ENCODE measurements around the gene CCDC71L.

DNA sequence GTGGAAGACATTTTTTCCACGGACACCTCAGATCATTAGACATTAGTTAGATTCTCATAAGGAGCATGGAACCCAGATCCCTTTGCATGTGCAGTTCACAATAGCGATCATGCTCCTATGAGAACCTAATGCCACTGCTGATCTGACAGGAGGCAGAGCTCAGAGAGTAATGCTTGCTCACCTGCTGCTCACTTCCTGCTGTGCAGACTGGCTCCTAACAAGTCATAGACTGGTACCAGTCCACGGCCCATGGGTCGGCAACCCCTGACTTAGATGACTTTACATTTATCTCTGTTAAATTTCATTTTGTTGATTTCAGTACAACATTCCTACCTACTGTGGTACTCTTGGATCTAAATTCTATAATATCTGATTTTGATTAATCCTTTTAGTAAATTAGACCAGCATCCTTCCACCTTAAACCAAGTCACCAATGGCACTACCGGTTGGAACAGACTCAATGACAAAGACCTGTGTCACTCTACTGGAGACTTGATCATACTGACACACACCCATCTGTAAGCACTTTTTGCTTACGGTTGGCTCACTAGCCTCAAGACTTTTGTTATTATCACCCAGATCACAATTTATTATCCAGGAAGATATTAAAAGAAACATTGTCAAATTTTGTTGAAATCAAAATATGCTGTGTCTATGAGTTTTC is 8.0 kb upstream of the CCDC71L start:
- TF ChIP-seq ISL1 (CRISPR knock-in tag; IDR thresholded peaks at IDR 0.05) (no peak), RARB (CRISPR knock-in tag; IDR thresholded peaks at IDR 0.05) (no peak), SNAI2 (CRISPR knock-in tag; IDR thresholded peaks at IDR 0.05) (no peak), ZC3H10 (CRISPR knock-in tag; IDR thresholded peaks at IDR 0.05) (no peak), ZFP3 (CRISPR knock-in tag; IDR thresholded peaks at IDR 0.05) (no peak), GLIS3 (CRISPR knock-in tag; IDR thresholded peaks at IDR 0.05) (no peak), CSDC2 (CRISPR knock-in tag; IDR thresholded peaks at IDR 0.05) (no peak), TCF4 (CRISPR knock-in tag; IDR thresholded peaks at IDR 0.05; ENCODE audit: borderline replicate concordance) (no peak), TOX (CRISPR knock-in tag; IDR thresholded peaks at IDR 0.05; ENCODE audit: borderline replicate concordance) (no peak), ZNF8 (CRISPR knock-in tag; IDR thresholded peaks at IDR 0.05) (no peak)
- TF ChIP-seq, protein P1, sequence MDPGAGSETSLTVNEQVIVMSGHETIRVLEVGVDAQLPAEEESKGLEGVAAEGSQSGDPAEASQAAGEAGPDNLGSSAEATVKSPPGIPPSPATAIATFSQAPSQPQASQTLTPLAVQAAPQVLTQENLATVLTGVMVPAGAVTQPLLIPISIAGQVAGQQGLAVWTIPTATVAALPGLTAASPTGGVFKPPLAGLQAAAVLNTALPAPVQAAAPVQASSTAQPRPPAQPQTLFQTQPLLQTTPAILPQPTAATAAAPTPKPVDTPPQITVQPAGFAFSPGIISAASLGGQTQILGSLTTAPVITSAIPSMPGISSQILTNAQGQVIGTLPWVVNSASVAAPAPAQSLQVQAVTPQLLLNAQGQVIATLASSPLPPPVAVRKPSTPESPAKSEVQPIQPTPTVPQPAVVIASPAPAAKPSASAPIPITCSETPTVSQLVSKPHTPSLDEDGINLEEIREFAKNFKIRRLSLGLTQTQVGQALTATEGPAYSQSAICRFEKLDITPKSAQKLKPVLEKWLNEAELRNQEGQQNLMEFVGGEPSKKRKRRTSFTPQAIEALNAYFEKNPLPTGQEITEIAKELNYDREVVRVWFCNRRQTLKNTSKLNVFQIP (CRISPR knock-in tag; IDR thresholded peaks at IDR 0.05; ENCODE audit: borderline replicate concordance, low read depth): no peak
- TF ChIP-seq, protein P2, sequence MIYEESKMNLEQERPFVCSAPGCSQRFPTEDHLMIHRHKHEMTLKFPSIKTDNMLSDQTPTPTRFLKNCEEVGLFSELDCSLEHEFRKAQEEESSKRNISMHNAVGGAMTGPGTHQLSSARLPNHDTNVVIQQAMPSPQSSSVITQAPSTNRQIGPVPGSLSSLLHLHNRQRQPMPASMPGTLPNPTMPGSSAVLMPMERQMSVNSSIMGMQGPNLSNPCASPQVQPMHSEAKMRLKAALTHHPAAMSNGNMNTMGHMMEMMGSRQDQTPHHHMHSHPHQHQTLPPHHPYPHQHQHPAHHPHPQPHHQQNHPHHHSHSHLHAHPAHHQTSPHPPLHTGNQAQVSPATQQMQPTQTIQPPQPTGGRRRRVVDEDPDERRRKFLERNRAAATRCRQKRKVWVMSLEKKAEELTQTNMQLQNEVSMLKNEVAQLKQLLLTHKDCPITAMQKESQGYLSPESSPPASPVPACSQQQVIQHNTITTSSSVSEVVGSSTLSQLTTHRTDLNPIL (CRISPR knock-in tag; IDR thresholded peaks at IDR 0.05; ENCODE audit: low read depth): no peak
- TF ChIP-seq, protein P3, sequence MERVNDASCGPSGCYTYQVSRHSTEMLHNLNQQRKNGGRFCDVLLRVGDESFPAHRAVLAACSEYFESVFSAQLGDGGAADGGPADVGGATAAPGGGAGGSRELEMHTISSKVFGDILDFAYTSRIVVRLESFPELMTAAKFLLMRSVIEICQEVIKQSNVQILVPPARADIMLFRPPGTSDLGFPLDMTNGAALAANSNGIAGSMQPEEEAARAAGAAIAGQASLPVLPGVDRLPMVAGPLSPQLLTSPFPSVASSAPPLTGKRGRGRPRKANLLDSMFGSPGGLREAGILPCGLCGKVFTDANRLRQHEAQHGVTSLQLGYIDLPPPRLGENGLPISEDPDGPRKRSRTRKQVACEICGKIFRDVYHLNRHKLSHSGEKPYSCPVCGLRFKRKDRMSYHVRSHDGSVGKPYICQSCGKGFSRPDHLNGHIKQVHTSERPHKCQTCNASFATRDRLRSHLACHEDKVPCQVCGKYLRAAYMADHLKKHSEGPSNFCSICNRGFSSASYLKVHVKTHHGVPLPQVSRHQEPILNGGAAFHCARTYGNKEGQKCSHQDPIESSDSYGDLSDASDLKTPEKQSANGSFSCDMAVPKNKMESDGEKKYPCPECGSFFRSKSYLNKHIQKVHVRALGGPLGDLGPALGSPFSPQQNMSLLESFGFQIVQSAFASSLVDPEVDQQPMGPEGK (CRISPR knock-in tag; IDR thresholded peaks at IDR 0.05; ENCODE audit: borderline replicate concordance): no peak
- TF ChIP-seq, protein P4, sequence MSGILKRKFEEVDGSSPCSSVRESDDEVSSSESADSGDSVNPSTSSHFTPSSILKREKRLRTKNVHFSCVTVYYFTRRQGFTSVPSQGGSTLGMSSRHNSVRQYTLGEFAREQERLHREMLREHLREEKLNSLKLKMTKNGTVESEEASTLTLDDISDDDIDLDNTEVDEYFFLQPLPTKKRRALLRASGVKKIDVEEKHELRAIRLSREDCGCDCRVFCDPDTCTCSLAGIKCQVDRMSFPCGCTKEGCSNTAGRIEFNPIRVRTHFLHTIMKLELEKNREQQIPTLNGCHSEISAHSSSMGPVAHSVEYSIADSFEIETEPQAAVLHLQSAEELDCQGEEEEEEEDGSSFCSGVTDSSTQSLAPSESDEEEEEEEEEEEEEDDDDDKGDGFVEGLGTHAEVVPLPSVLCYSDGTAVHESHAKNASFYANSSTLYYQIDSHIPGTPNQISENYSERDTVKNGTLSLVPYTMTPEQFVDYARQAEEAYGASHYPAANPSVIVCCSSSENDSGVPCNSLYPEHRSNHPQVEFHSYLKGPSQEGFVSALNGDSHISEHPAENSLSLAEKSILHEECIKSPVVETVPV (CRISPR knock-in tag; IDR thresholded peaks at IDR 0.05): no peak
